ENCODE results near the gene LGMN.

LGMN gene

DNA sequence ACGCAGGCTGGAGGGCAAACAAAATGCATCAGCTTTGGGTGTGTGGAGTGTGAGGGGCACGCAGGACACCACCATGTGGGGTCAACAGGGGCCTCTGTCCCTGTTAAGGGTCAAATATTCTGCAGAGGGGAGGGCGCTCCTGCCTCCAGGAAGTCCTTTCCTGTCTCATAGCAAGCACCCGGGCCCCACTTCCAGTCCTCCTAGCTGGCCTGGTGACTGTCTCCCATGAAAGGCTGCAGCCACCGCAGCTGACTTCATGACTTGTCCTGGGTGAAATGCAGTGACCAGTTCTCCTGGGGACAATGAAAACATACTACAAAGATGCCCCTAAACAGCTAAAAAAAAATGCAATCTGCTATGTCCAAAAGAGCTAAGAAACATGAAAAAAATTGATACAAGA is 53.6 kb downstream of the LGMN start:
- Histone ChIP-seq H3F3A (ENCODE audit: control insufficient read depth, insufficient read depth) (no peaks in the 10 kb centered on the region), H3K9me2 (replicated peaks; ENCODE audit: control insufficient read depth, low read length) (no peaks in the 10 kb centered on the region), H3K27me3 (ENCODE audit: control insufficient read depth, low read length) (peaks cover 10% of the 10 kb centered on the region), H3K27ac (ENCODE audit: low read depth, low read length) (no peak overlapping the region), H3K4me3 (ENCODE audit: low read length) (no peak overlapping the region), H3K4me1 (ENCODE audit: control insufficient read depth, low read length) (peaks cover 17% of the 10 kb centered on the region), H3K9me3 (ENCODE audit: control insufficient read depth, insufficient read depth, low read length) (no peaks in the 10 kb centered on the region), H3K36me3 (ENCODE audit: control insufficient read depth, low read length) (no peaks in the 10 kb centered on the region), H4K20me1 (ENCODE audit: control insufficient read depth, insufficient read depth, low read depth, low read length) (no peaks in the 10 kb centered on the region), H3K4me2 (ENCODE audit: low read length) (no peak overlapping the region), H3K79me2 (ENCODE audit: control insufficient read depth, low read length) (no peaks in the 10 kb centered on the region)
- TF ChIP-seq, protein P1, sequence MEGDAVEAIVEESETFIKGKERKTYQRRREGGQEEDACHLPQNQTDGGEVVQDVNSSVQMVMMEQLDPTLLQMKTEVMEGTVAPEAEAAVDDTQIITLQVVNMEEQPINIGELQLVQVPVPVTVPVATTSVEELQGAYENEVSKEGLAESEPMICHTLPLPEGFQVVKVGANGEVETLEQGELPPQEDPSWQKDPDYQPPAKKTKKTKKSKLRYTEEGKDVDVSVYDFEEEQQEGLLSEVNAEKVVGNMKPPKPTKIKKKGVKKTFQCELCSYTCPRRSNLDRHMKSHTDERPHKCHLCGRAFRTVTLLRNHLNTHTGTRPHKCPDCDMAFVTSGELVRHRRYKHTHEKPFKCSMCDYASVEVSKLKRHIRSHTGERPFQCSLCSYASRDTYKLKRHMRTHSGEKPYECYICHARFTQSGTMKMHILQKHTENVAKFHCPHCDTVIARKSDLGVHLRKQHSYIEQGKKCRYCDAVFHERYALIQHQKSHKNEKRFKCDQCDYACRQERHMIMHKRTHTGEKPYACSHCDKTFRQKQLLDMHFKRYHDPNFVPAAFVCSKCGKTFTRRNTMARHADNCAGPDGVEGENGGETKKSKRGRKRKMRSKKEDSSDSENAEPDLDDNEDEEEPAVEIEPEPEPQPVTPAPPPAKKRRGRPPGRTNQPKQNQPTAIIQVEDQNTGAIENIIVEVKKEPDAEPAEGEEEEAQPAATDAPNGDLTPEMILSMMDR (IDR thresholded peaks at IDR 0.05; ENCODE audit: low read depth, low read length, poor library complexity, severe bottlenecking), result no peak
- no peak for TF ChIP-seq EZH2phosphoT487 (IDR thresholded peaks at IDR 0.05; ENCODE audit: borderline replicate concordance, low read length)

- Histone ChIP-seq H3K79me2 (ENCODE audit: control insufficient read depth, low read length) (no peaks in the 10 kb centered on the region), H3F3A (ENCODE audit: control insufficient read depth, insufficient read depth) (no peaks in the 10 kb centered on the region), H3K4me2 (ENCODE audit: low read length) (no peak overlapping the region), H4K20me1 (ENCODE audit: control insufficient read depth, insufficient read depth, low read depth, low read length) (no peaks in the 10 kb centered on the region), H3K9me2 (replicated peaks; ENCODE audit: control insufficient read depth, low read length) (no peaks in the 10 kb centered on the region), H3K27me3 (ENCODE audit: control insufficient read depth, low read length) (peaks cover 10% of the 10 kb centered on the region), H3K9me3 (ENCODE audit: control insufficient read depth, insufficient read depth, low read length) (no peaks in the 10 kb centered on the region), H3K27ac (ENCODE audit: low read depth, low read length) (no peak overlapping the region), H3K4me1 (ENCODE audit: control insufficient read depth, low read length) (peaks cover 13% of the 10 kb centered on the region), H3K36me3 (ENCODE audit: control insufficient read depth, low read length) (no peaks in the 10 kb centered on the region), H3K4me3 (ENCODE audit: low read length) (no peak overlapping the region)
- TF ChIP-seq, protein P1 (IDR thresholded peaks at IDR 0.05; ENCODE audit: low read depth, low read length, poor library complexity, severe bottlenecking), result no peak
- TF ChIP-seq EZH2phosphoT487 (IDR thresholded peaks at IDR 0.05; ENCODE audit: borderline replicate concordance, low read length), result no peak
These were observed 54.2 kb downstream of the LGMN start for GRCh38 chr14:92693998-92694795.

DNA sequence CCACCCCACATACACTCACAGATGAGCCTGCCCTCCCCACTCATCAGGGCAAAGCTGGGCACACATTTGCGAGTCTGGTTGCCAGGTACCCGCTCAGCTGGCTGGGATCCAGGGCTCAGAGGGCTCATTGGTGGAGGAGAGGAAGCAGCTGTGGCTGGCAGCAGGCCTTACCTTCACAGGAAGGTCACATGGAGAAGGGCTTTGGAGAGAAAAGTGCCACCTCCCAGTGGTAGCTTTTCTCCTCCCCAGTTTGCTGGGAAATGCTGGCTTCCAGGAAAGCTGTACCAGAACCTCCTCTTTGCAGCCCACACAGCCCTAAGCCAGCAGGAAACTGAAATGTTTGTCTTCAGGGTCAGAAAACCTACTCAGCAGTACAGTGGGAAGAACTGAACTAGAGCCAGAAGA is 55.6 kb downstream of the LGMN start:
- Histone ChIP-seq H4K20me1 (ENCODE audit: control insufficient read depth, insufficient read depth, low read depth, low read length) (no peaks in the 10 kb centered on the region), H3K79me2 (ENCODE audit: control insufficient read depth, low read length) (no peaks in the 10 kb centered on the region), H3K4me3 (ENCODE audit: low read length) (no peak overlapping the region), H3K36me3 (ENCODE audit: control insufficient read depth, low read length) (no peaks in the 10 kb centered on the region), H3K27me3 (ENCODE audit: control insufficient read depth, low read length) (peaks cover 10% of the 10 kb centered on the region), H3K9me3 (ENCODE audit: control insufficient read depth, insufficient read depth, low read length) (no peaks in the 10 kb centered on the region), H3K27ac (ENCODE audit: low read depth, low read length) (no peak overlapping the region), H3F3A (ENCODE audit: control insufficient read depth, insufficient read depth) (no peaks in the 10 kb centered on the region), H3K4me1 (ENCODE audit: control insufficient read depth, low read length) (no peaks in the 10 kb centered on the region; the same call in 1 of the 2 replicates), H3K4me2 (ENCODE audit: low read length) (no peak overlapping the region), H3K9me2 (replicated peaks; ENCODE audit: control insufficient read depth, low read length) (no peaks in the 10 kb centered on the region)
- no peak for TF ChIP-seq EZH2phosphoT487 (IDR thresholded peaks at IDR 0.05; ENCODE audit: borderline replicate concordance, low read length)
- TF ChIP-seq, protein P1 (IDR thresholded peaks at IDR 0.05; ENCODE audit: low read depth, low read length, poor library complexity, severe bottlenecking), result no peak
